ENCODE data around the gene DIAPH2.

- no peak for TF ChIP-seq CTCF (IDR thresholded peaks at IDR 0.05)
- no peak for TF ChIP-seq POLR2A (IDR thresholded peaks at IDR 0.05)
Measured at GRCh38 chrX:96846841-96847240, 162.2 kb downstream of the DIAPH2 start.

Measured in esophagus squamous epithelium (tissue), 4 donors.